NCI-H2196 (cell line): ENCODE data around the gene RBFOX1.

Experiments
- DNase-seq: peaks from one replicate; lab custom pipeline; 2025; ENCODE audit not compliant: unreplicated experiment; lab: John Stamatoyannopoulos, UW

Gene RBFOX1

GRCh38 chr16:7651803-7652570 is 319.3 kb downstream of the RBFOX1 start:
- DNase-seq: no peak

- no peak for DNase-seq
Observed at GRCh38 chr16:7653746-7654461, 321.3 kb downstream of the RBFOX1 start.

GRCh38 chr16:7675628-7676027 is 343.0 kb downstream of the RBFOX1 start:
- no peak for DNase-seq

- no peak for DNase-seq
Observed at GRCh38 chr16:7680296-7680695, 347.7 kb downstream of the RBFOX1 start.

GRCh38 chr16:7688811-7689210 is 356.2 kb downstream of the RBFOX1 start:
- DNase-seq: no peak

- DNase-seq: no peak
Observed at GRCh38 chr16:7689234-7689633, 356.6 kb downstream of the RBFOX1 start.

- no peak for DNase-seq
Observed at GRCh38 chr16:7691533-7691932, 358.9 kb downstream of the RBFOX1 start.

GRCh38 chr16:7703672-7704071 is 371.0 kb downstream of the RBFOX1 start:
- DNase-seq: no peak

- no peak for DNase-seq
Observed at GRCh38 chr16:7705885-7706284, 373.2 kb downstream of the RBFOX1 start.

- DNase-seq: no peak
Observed at GRCh38 chr16:7709186-7709585, 376.5 kb downstream of the RBFOX1 start.

- no peak for DNase-seq
Observed at GRCh38 chr16:7713244-7713643, 380.6 kb downstream of the RBFOX1 start.

- no peak for DNase-seq
Observed at GRCh38 chr16:7714775-7715174, 382.1 kb downstream of the RBFOX1 start.

GRCh38 chr16:7716660-7717550 is 384.3 kb downstream of the RBFOX1 start:
- DNase-seq: no peak

GRCh38 chr16:7722761-7723160 is 390.1 kb downstream of the RBFOX1 start:
- no peak for DNase-seq

GRCh38 chr16:7731141-7731540 is 398.5 kb downstream of the RBFOX1 start:
- no peak for DNase-seq

GRCh38 chr16:7736138-7736665 is 403.6 kb downstream of the RBFOX1 start:
- no peak for DNase-seq

GRCh38 chr16:7742626-7743025 is 410.0 kb downstream of the RBFOX1 start:
- DNase-seq: no peak

- DNase-seq: no peak
Observed at GRCh38 chr16:7744546-7745264, 412.1 kb downstream of the RBFOX1 start.

GRCh38 chr16:7745276-7745675 is 412.6 kb downstream of the RBFOX1 start:
- no peak for DNase-seq

- DNase-seq: no peak
Observed at GRCh38 chr16:7746941-7747340, 414.3 kb downstream of the RBFOX1 start.

- DNase-seq: no peak
Observed at GRCh38 chr16:7748522-7748921, 415.9 kb downstream of the RBFOX1 start.
